K562 (cell line): ENCODE measurements around the gene TXNIP. TPM values are rescaled to one million over a fixed set of nuclear protein-coding genes. Genes with fewer than 3 reads are reported as not detected.

Experiments
- ATAC-seq: fragments of 200-7000 bp; cut with Tn5 transposase; 3 replicates; pipeline ENCODE4 v1.9.1; 2020; ENCODE audit warnings: moderate library complexity
- BruUV-seq: library from RNA; stranded (reverse); fragments of 400-500 nt; replicated peaks from 2 replicates; lab custom pipeline; 2021; lab: Mats Ljungman, UMichigan
- CTCF ChIA-PET: fragments of 300-600 bp; formaldehyde crosslinking; extraction: SDS; loops from one replicate; lab custom pipeline; 2021; ENCODE audit warnings: low intra/inter-chr PET ratio; lab: Yijun Ruan, JAX
- POLR2A ChIA-PET: fragments of 300-600, 350-650 bp; sonication (Branson Sonifier 250); formaldehyde crosslinking; extraction: SDS; loops from one replicate; lab custom pipeline; 2021; ENCODE audit warnings: antibody characterized with exemption, inconsistent platforms; lab: Yijun Ruan, JAX
- DNase-seq, 4 experiments: peaks; one replicate each; pipeline versions ENCODE4 v3.0.0 to v3.0.0-alpha.2; 2011 to 2018; ENCODE audit warnings: low spot score in 3 of 4, mixed read lengths in 3 of 4; ENCODE audit errors: extremely low read depth in 1 of 4
- FAIRE-seq: peaks from 2 replicates; lab custom pipeline; 2011; peaks lifted over from hg19 to GRCh38; lab: Jason Lieb, UNC
- H2AFZ ChIP-seq: 2 replicates; pipeline ENCODE4 v1.6.0; 2011; ENCODE audit warnings: low read depth, low read length, control low read depth, inconsistent platforms
- H3K27ac ChIP-seq: fragments of 200-600 bp; 3 replicates; pipeline ENCODE4 v1.8.0; 2011; ENCODE audit warnings: low read depth, mild to moderate bottlenecking, control low read depth, inconsistent platforms, low read length, moderate library complexity, mixed read lengths; ENCODE audit errors: extremely low read depth
- H3K27me3 ChIP-seq, 2 experiments: fragments of 300-600 bp in 1 of 2; 2 replicates in 1 of 2; 3 replicates in 1 of 2; pipeline versions ENCODE4 v1.6.0 to v1.8.0; 2011; ENCODE audit warnings: inconsistent platforms in 2 of 2, low read length in 2 of 2, mild to moderate bottlenecking in 1 of 2, mixed read lengths in 1 of 2, moderate library complexity in 1 of 2; ENCODE audit not compliant: control insufficient read depth in 2 of 2, insufficient read depth in 2 of 2
- H3K36me3 ChIP-seq: fragments of 300-600 bp; 3 replicates; pipeline ENCODE4 v1.8.0; 2011; ENCODE audit warnings: mild to moderate bottlenecking, low read length, inconsistent platforms; ENCODE audit not compliant: control insufficient read depth, insufficient read depth
- H3K4me1 ChIP-seq, 2 experiments: fragments of 200-600 bp in 1 of 2; replicated peaks in 1 of 2; 2 replicates in 1 of 2; 3 replicates in 1 of 2; pipeline versions ENCODE4 v1.5.1 to v1.8.0; 2011; ENCODE audit warnings: inconsistent platforms in 2 of 2, low read length in 2 of 2, mild to moderate bottlenecking in 1 of 2, mixed read lengths in 1 of 2, moderate library complexity in 1 of 2; ENCODE audit not compliant: control insufficient read depth in 2 of 2, insufficient read depth in 2 of 2
- H3K4me2 ChIP-seq: 2 replicates; pipeline ENCODE4 v1.6.1; 2011; ENCODE audit warnings: low read length, control low read depth, inconsistent platforms, mixed read lengths; ENCODE audit not compliant: insufficient read depth
- H3K4me3 ChIP-seq: fragments of 200-600 bp; sonication (generic), shearing (Covaris generic); 2 replicates; pipeline ENCODE4 v1.5.1; 2016; ENCODE audit warnings: control low read depth, inconsistent platforms
- H3K79me2 ChIP-seq: fragments of 200-600 bp; 3 replicates; pipeline ENCODE4 v1.8.0; 2011; ENCODE audit warnings: low read length, inconsistent platforms; ENCODE audit not compliant: control insufficient read depth, insufficient read depth
- H3K9ac ChIP-seq, 2 experiments: 2 replicates each; pipeline versions ENCODE4 v1.6.0 to v1.6.1; 2011; ENCODE audit warnings: low read depth in 2 of 2, low read length in 2 of 2, control low read depth in 1 of 2, inconsistent platforms in 1 of 2, mild to moderate bottlenecking in 1 of 2, mixed read lengths in 1 of 2; ENCODE audit not compliant: insufficient read depth in 1 of 2
- H3K9me1 ChIP-seq: one replicate; pipeline ENCODE4 v1.6.0; 2011; ENCODE audit warnings: inconsistent platforms, mild to moderate bottlenecking, low read length, moderate library complexity; ENCODE audit not compliant: control insufficient read depth, insufficient read depth
- H3K9me3 ChIP-seq: replicated peaks from 2 replicates; pipeline ENCODE4 v1.5.1; 2011; ENCODE audit warnings: low read depth, low read length, inconsistent platforms; ENCODE audit not compliant: control insufficient read depth, insufficient read depth
- H4K20me1 ChIP-seq: replicated peaks from 2 replicates; pipeline ENCODE4 v1.6.1; 2011; ENCODE audit warnings: low read length, inconsistent platforms, mixed read lengths; ENCODE audit not compliant: control insufficient read depth, insufficient read depth
- ADNP ChIP-seq: fragments of 200-800 bp; sonication (Bioruptor generic); IDR thresholded peaks from 2 replicates; pipeline ENCODE4 v1.6.1; 2016; ENCODE audit warnings: missing genetic modification characterization, missing compliant biosample characterization
- ATF3 ChIP-seq, 2 experiments: fragments of 450-650 bp in 1 of 2; sonication (generic) in 1 of 2; formaldehyde crosslinking in 1 of 2; IDR thresholded peaks in 1 of 2; conservative IDR thresholded peaks in 1 of 2; 2 replicates each; pipeline versions ENCODE4 v1.6.1 to v1.8.1; 2016 to 2023; ENCODE audit warnings: mild to moderate bottlenecking in 2 of 2, moderate library complexity in 2 of 2, inconsistent platforms in 1 of 2, missing genetic modification reagents in 1 of 2
- ELF1 ChIP-seq: fragments of 200-800 bp; sonication (Bioruptor generic); IDR thresholded peaks from 2 replicates; pipeline ENCODE4 v1.6.1; 2016; ENCODE audit warnings: missing genetic modification characterization, missing compliant biosample characterization
- HDAC3 ChIP-seq: fragments of 450-650 bp; IDR thresholded peaks from 2 replicates; pipeline ENCODE4 v1.6.1; 2018; ENCODE audit warnings: borderline replicate concordance, mild to moderate bottlenecking, moderate library complexity; ENCODE audit not compliant: partially characterized antibody
- HEY1 ChIP-seq: fragments of 250-450 bp; sonication (Bioruptor Pico); IDR thresholded peaks from 2 replicates; pipeline ENCODE4 v1.5.0; 2020; ENCODE audit warnings: mild to moderate bottlenecking, moderate library complexity, borderline replicate concordance
- HNRNPL ChIP-seq: fragments of 200-400 bp; formaldehyde crosslinking; IDR thresholded peaks from 2 replicates; pipeline ENCODE4 v1.6.1; 2017; ENCODE audit warnings: low read depth, mild to moderate bottlenecking, low read length
- JUNB ChIP-seq: fragments of 450-650 bp; formaldehyde crosslinking; conservative IDR thresholded peaks from 2 replicates; pipeline ENCODE4 v1.4.0; 2020; ENCODE audit warnings: mild to moderate bottlenecking
- MTA3 ChIP-seq: fragments of 450-650 bp; formaldehyde crosslinking; IDR thresholded peaks from 2 replicates; pipeline ENCODE4 v1.6.1; 2017; ENCODE audit warnings: mild to moderate bottlenecking, borderline replicate concordance
- UBTF ChIP-seq, 2 experiments: IDR thresholded peaks; 2 replicates each; pipeline ENCODE4 v1.6.1; 2012; ENCODE audit warnings: improper control_type of control experiment in 2 of 2, low read depth in 2 of 2, low read length in 2 of 2, borderline replicate concordance in 1 of 2
- ZNF316 ChIP-seq: fragments of 450-650 bp; IDR thresholded peaks from 2 replicates; pipeline ENCODE4 v1.6.1; 2016
- ZNF518B ChIP-seq: fragments of 250-450 bp; sonication (Bioruptor Pico); IDR thresholded peaks from 2 replicates; pipeline ENCODE4 v1.5.0; 2021; ENCODE audit warnings: mild to moderate bottlenecking, moderate library complexity
- ZNF707 ChIP-seq: fragments of 250-450 bp; sonication (Bioruptor Pico); conservative IDR thresholded peaks from 2 replicates; pipeline ENCODE4 v1.8.0; 2022; ENCODE audit warnings: inconsistent platforms, mild to moderate bottlenecking, moderate library complexity
- ZNF740 ChIP-seq, 3 experiments: fragments of 200-800 bp in 1 of 3; sonication (Bioruptor generic) in 1 of 3; sonication (generic) in 1 of 3; formaldehyde crosslinking in 1 of 3; IDR thresholded peaks; 2 replicates each; pipeline versions ENCODE4 v1.6.1 to v1.8.0; 2016 to 2022; ENCODE audit warnings: mild to moderate bottlenecking in 2 of 3, missing compliant biosample characterization in 2 of 3, missing genetic modification characterization in 2 of 3, missing genetic modification reagents in 1 of 3
- in situ Hi-C: fragments of 300-500 bp; cut with MboI; formaldehyde crosslinking; loops from 4 replicates; pipeline ENCODE4 v1.15.0; 2018; ENCODE audit warnings: inconsistent platforms, mixed read lengths
- intact Hi-C: fragments of 100-400 bp; cut with micrococcal nuclease; formaldehyde crosslinking; loops from 2 replicates; pipeline ENCODE4 v1.14.2; 2022
- polyA plus RNA-seq, 8 experiments: library from polyadenylated mRNA; depleted of rRNA in 4 of 8; stranded (reverse) in 5 of 8; unstranded in 3 of 8; fragments of >200 nt; fragmentation: Nextera tagmentation in 2 of 8; fragmentation: Illumina TruSeq in 1 of 8; extraction: Ambion mirVana in 2 of 8; extraction: Trizol in 1 of 8; gene quantifications; 2 replicates each; pipeline versions ENCODE4 v1.2.1 to v1.2.3, GENCODE V29; 2011 to 2014; ENCODE audit warnings: inconsistent platforms in 1 of 8, missing spikeins in 1 of 8
- total RNA-seq, 7 experiments: library from RNA; depleted of rRNA in 6 of 7; stranded (reverse); fragments of >200 nt in 6 of 7; fragmentation: Illumina TruSeq in 2 of 7; extraction: Trizol in 2 of 7; gene quantifications; 2 replicates each; pipeline versions ENCODE4 v1.2.1 to v1.2.3, GENCODE V29; 2011 to 2021; ENCODE audit warnings: low replicate concordance in 1 of 7

TXNIP gene
- total and polyA plus RNA-seq, 9 of the 15 experiments (the other 6 are each of a cell fraction or from before 2014, with no cell fraction given): 120 to 499 (median 257) TPM

- no peak for FAIRE-seq
- TF ChIP-seq HNRNPL (no peak), ZNF707 (CRISPR knock-in tag) (no peak), HEY1 (CRISPR knock-in tag) (no peak), ADNP (tag) (0 out of 2 replicates have a peak, but pooled peaks have one; percentile 14), MTA3 (no peak), ZNF518B (CRISPR knock-in tag) (no peak), ELF1 (tag) (no peak), JUNB (CRISPR knock-in tag) (no peak), ZNF316 (no peak), ZNF740 (CRISPR knock-in tag; IDR thresholded peaks at IDR 0.05) (no peak), ZNF740 (tag; IDR thresholded peaks at IDR 0.05) (no peak), UBTF (IDR thresholded peaks at IDR 0.05; ENCODE audit: borderline replicate concordance in 1 of 2, low read depth in 2 of 2, low read length in 2 of 2) (0 out of 4 replicates have a peak, but pooled peaks of 1 of the 2 experiments have one; percentile 10), HDAC3 (peak; percentile 10), ATF3 (IDR thresholded peaks at IDR 0.05) (no peak), ATF3 (CRISPR knock-in tag; conservative IDR thresholded peaks at IDR 0.05) (no peak)
These were observed 17.9 kb downstream of the TXNIP start for GRCh38 chr1:145978471-145978853.

More at GRCh38 chr1:145978471-145978853, 17.9 kb downstream of the TXNIP start:
- DNase-seq (no peak), ATAC-seq (no peak)
- Histone ChIP-seq H3K9me3 (no peaks in the 10 kb centered on the region), H2AFZ (peak overlapping the region; percentile 42), H3K27me3 (no peaks in the 10 kb centered on the region), H3K36me3 (peaks cover 16% of the 10 kb centered on the region), H3K9ac (peak overlapping the region; percentile 81 to 86; a peak in 3 of 4 replicates), H3K4me3 (no peak overlapping the region), H3K4me1 (peaks cover 24 to 59% of the 10 kb centered on the region in 2 experiments), H3K4me2 (peak overlapping the region; percentile 73), H3K9me1 (no peaks in the 10 kb centered on the region), H3K27ac (peak overlapping the region; percentile 96), H4K20me1 (no peaks in the 10 kb centered on the region), H3K79me2 (peaks cover 25% of the 10 kb centered on the region)
- in situ Hi-C loops (no loop called here), intact Hi-C loops (no loop called here)
- ChIA-PET CTCF (interaction anchor here (1.1 to 3.8 kb wide), 3 partner anchors 29 to 54 kb away, joined by 3 to 37 read pairs (median 17); no protein-coding TSS in a partner anchor), POLR2A (interaction anchor here (0.9 to 15.5 kb wide), 7 partner anchors 13 to 54 kb away, joined by 3 to 320 read pairs (median 7); partner anchors contain the start of genes ANKRD34A, POLR3GL, RBM8A and TXNIP)
- BruUV-seq: TSS peak; percentile 86
